Nephron progenitor cell (in vitro differentiated cells): ENCODE measurements around the gene IGFBP4.
A peak's percentile ranks its signal among the peaks of the same experiment; 100 is the strongest.

Experiments used
- DNase-seq: peaks from one replicate; pipeline ENCODE4 v3.0.0; 2021
- H3K27ac Mint-ChIP-seq: 2 replicates; pipeline ENCODE4 v1.8.0; 2021; ENCODE audit warnings: mild to moderate bottlenecking, moderate library complexity, mixed read lengths
- H3K27me3 Mint-ChIP-seq: 2 replicates; pipeline ENCODE4 v1.8.0; 2021; ENCODE audit warnings: mild to moderate bottlenecking, low read depth, mixed read lengths; ENCODE audit not compliant: poor library complexity
- H3K36me3 Mint-ChIP-seq: 2 replicates; pipeline ENCODE4 v1.8.0; 2021; ENCODE audit warnings: low read depth, mixed read lengths
- H3K4me1 Mint-ChIP-seq: 2 replicates; pipeline ENCODE4 v1.8.0; 2021; ENCODE audit warnings: mixed read lengths
- H3K4me3 Mint-ChIP-seq: 2 replicates; pipeline ENCODE4 v1.8.0; 2021; ENCODE audit warnings: mild to moderate bottlenecking, moderate library complexity, mixed read lengths
- H3K9me3 Mint-ChIP-seq: 2 replicates; pipeline ENCODE4 v1.8.0; 2021; ENCODE audit warnings: mild to moderate bottlenecking, moderate library complexity, mixed read lengths
- TF ChIP-seq, protein P1 (sequence below): fragments of 200-600 bp; sonication (generic); IDR thresholded peaks from 2 replicates; pipeline ENCODE4 v1.5.0; 2021; ENCODE audit warnings: antibody characterized with exemption

The IGFBP4 gene

DNA sequence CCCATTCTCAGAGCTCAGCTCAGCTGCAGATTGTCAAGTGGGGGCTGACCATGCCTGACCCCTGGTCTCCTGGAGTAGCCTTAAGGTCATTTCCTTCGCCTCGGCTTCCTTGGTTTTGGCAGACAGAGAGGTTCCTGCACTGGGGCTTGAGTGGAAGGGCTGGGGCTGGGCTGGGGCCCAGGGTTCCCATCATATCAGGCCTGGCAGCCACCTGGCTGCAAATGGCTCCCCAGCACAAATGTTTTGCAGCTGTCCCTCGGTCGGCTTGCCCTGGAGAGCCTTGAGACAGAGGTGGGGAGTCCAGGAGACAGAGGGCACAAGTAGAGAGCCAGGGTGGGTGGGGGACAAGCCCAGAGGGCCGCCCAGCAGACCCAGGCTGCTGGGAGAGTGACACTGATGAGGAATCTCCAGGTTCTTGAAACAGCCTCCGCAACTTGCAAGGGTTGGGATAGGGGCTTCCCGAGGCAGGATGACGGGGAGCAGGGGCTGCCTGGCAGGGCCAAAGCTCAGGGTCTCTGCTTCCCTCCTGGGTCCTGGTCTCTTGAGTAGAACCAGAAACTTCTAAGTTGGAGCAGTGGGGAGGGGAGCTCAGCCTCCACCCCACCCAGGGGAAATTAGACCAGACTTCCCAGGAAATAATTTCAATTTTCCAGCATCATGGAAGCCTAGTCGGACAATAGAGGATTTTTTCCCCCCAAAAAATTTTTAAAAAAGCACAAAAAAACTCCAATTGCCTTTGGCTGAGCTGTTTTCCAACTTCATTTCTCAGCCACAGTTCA lies 19.3 kb downstream of the IGFBP4 start:
- H3K36me3 Mint-ChIP-seq, result peaks cover 5% of the 10 kb centered on the region
- TF ChIP-seq, protein P1, sequence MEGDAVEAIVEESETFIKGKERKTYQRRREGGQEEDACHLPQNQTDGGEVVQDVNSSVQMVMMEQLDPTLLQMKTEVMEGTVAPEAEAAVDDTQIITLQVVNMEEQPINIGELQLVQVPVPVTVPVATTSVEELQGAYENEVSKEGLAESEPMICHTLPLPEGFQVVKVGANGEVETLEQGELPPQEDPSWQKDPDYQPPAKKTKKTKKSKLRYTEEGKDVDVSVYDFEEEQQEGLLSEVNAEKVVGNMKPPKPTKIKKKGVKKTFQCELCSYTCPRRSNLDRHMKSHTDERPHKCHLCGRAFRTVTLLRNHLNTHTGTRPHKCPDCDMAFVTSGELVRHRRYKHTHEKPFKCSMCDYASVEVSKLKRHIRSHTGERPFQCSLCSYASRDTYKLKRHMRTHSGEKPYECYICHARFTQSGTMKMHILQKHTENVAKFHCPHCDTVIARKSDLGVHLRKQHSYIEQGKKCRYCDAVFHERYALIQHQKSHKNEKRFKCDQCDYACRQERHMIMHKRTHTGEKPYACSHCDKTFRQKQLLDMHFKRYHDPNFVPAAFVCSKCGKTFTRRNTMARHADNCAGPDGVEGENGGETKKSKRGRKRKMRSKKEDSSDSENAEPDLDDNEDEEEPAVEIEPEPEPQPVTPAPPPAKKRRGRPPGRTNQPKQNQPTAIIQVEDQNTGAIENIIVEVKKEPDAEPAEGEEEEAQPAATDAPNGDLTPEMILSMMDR, result no peak
- H3K4me3 Mint-ChIP-seq, result peak overlapping the region; percentile 61
- no peak for DNase-seq
- H3K9me3 Mint-ChIP-seq, result no peaks in the 10 kb centered on the region
- peak overlapping the region; percentile 91 for H3K27ac Mint-ChIP-seq
- peaks cover 10% of the 10 kb centered on the region for H3K27me3 Mint-ChIP-seq
- H3K4me1 Mint-ChIP-seq, result peaks cover 75% of the 10 kb centered on the region

DNA sequence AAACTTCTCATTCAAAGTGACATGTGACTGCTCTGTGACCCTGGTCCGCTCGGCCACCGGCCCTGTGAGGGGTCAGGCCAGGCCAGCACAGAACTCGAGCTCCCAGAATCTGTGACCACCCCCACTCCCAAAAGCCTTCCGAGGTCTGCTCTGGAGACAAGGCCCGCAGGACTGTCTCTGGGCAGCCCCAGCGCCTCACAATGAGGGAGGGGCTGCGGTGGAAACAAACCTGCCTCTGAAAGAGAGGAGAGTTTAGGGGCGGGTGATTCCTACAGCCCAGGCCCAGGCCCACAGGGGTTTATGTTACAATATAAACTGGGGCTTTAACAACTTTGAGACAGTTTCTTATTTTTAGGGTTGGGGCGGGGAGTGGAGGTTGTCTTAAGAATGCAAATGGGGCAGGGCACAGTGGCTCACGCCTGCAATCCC lies 19.9 kb downstream of the IGFBP4 start:
- Mint-ChIP-seq H3K4me1 (peaks cover 69% of the 10 kb centered on the region), H3K36me3 (peaks cover 5% of the 10 kb centered on the region), H3K4me3 (peak overlapping the region; percentile 61), H3K27me3 (peaks cover 9% of the 10 kb centered on the region), H3K9me3 (no peaks in the 10 kb centered on the region), H3K27ac (peak overlapping the region; percentile 91)
- TF ChIP-seq, protein P1, result no peak
- DNase-seq, result peak; percentile 47

DNA sequence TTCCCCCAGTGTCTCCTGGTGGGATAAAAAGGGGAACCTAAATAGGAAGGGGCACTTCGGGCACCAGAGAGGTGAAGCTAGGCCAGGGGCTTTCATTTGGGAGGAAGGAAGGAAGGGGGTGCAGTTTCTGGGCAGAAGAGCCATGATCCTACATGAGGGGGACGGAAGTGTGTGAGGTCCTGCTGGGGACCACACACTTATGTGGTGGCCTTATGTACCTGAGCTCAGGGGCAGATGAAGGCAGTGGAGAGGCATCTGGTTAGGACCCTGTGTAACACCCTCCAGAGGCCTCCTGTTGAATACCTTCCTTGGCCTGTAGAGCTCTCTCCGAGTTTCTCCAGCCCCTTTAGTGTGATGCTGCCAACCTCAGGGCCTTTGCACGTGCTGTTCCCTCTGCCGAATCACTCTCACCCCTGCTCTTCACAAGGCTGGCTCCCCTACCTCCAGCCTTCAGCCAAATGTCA lies 21.2 kb downstream of the IGFBP4 start:
- peaks cover 9% of the 10 kb centered on the region for H3K27me3 Mint-ChIP-seq
- H3K9me3 Mint-ChIP-seq, result no peaks in the 10 kb centered on the region
- peak overlapping the region; percentile 91 for H3K27ac Mint-ChIP-seq
- TF ChIP-seq, protein P1, result no peak
- H3K36me3 Mint-ChIP-seq, result no peaks in the 10 kb centered on the region
- DNase-seq, result no peak
- peaks cover 56% of the 10 kb centered on the region for H3K4me1 Mint-ChIP-seq
- peak overlapping the region; percentile 32 for H3K4me3 Mint-ChIP-seq

DNA sequence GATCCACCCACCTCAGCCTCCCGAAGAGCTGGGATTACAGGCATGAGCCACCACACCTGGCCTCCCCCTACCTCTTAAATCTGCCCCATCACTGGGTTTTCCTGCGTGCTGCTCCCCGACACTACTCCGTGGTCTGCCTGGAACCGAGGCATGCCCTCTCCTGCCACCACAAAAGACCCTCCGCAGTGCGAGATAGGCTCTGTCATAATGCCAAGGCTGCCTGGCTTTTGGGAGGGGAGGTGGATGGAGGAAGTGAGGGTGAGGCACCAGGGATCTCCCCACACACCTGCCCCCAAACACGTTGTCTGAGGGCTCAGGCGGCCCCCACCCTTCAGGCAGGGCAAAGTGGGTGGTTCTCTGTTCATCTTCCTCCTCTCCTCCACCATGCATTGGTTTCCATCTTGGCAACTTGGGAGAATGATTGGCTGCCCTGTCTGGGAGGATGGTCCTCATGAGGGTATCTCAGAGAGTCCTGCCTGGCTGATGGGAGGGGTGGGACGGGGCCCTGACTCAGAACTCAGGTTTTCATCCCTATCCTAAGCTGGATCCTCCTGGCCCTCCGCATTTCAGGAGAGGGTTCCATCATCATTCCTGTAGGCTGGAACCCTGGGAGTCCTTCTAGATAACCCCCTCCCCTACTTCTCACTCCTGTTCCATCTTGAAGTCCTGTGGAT lies 23.2 kb downstream of the IGFBP4 start:
- no peak overlapping the region for H3K27ac Mint-ChIP-seq
- DNase-seq, result no peak
- H3K4me1 Mint-ChIP-seq, result peaks cover 43% of the 10 kb centered on the region
- H3K36me3 Mint-ChIP-seq, result peaks cover 2% of the 10 kb centered on the region
- H3K27me3 Mint-ChIP-seq, result peaks cover 9% of the 10 kb centered on the region
- TF ChIP-seq, protein P1, result no peak
- peaks cover 2% of the 10 kb centered on the region for H3K9me3 Mint-ChIP-seq
- H3K4me3 Mint-ChIP-seq, result no peak overlapping the region

DNA sequence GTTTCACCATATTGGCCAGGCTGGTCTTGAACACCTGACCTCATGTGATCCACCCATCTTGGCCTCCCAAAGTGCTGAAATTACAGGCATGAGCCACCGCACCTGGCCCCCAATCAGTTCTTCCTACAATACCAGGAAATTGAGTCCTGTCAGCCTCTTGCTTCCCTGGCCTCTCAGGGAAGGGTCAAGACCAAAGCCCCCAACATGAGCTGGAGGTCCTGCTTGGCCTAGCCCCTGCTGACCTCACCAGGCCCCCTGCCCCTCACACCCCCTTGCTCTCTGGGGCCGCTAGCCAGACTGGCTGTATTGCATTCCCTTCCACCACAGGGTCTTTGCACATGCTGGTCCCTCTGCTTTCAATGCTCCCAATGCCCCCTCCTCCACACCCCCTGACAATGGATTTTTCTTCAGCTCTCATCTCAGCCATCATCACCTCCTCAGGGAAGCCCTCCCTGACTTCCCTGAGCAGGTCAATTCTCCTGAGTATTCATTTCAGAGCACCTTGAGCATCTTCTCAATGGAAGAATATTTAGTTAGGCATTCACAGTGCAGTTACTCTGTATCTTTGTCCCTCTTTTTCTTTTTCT lies 24.1 kb downstream of the IGFBP4 start:
- no peak for DNase-seq
- H3K4me1 Mint-ChIP-seq, result peaks cover 38% of the 10 kb centered on the region
- H3K9me3 Mint-ChIP-seq, result peaks cover 12% of the 10 kb centered on the region
- no peak overlapping the region for H3K4me3 Mint-ChIP-seq
- peaks cover 8% of the 10 kb centered on the region for H3K36me3 Mint-ChIP-seq
- peaks cover 9% of the 10 kb centered on the region for H3K27me3 Mint-ChIP-seq
- no peak overlapping the region for H3K27ac Mint-ChIP-seq
- TF ChIP-seq, protein P1, result no peak
